ENCODE measurements around the gene SLC26A11. TPM values are rescaled to one million over a fixed set of nuclear protein-coding genes. Genes with fewer than 3 reads are reported as not detected.

SLC26A11 gene
- total RNA-seq, 1 donor: 12.7 TPM

GRCh38 chr17:80205811-80206210, 14.4 kb upstream of the SLC26A11 start:
- Histone ChIP-seq H3K27ac (ENCODE audit: low read depth, low read length) (no peak overlapping the region), H4K20me1 (ENCODE audit: insufficient read depth, low read length) (peaks cover 4% of the 10 kb centered on the region), H3K27me3 (ENCODE audit: insufficient read depth, low read length) (no peaks in the 10 kb centered on the region), H3K36me3 (ENCODE audit: insufficient read depth, low read length) (peaks cover 6% of the 10 kb centered on the region), H2AFZ (ENCODE audit: low read length) (no peak overlapping the region), H3K4me3 (ENCODE audit: insufficient read depth, low read length) (no peak overlapping the region), H3K4me2 (ENCODE audit: insufficient read depth, low read length) (no peak overlapping the region), H3K9me3 (ENCODE audit: low read depth, low read length) (no peaks in the 10 kb centered on the region), H3K4me1 (ENCODE audit: insufficient read depth, low read length) (no peaks in the 10 kb centered on the region), H3K79me2 (ENCODE audit: insufficient read depth, low read length) (no peaks in the 10 kb centered on the region)
- DNase-seq (ENCODE audit: insufficient read length, low spot score, missing footprints): no peak
- no peak for TF ChIP-seq CTCF (IDR thresholded peaks at IDR 0.05; ENCODE audit: extremely low read depth, low read depth, low read length)

DNA sequence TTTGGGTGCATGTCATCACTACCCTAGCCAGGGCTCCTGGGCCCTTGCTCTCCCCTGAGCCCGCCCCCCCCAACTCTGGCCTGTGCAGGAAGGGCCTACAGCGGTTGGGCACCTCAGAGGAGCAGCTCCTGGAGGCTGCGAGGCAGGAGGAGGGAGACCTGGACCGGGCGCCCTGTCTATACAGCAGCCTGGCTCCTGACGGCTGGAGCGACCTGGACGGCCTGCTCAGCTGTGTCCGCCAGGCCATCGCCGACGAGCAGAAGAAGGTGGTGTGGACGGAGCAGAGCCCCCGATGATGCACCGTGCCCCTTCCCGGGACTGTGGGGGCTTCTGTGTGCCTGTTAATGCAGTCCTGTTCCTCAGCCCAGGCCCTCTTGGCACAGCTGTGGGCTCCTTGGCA, 12.2 kb upstream of the SLC26A11 start:
- peaks cover 19% of the 10 kb centered on the region for H3K36me3 ChIP-seq (ENCODE audit: insufficient read depth, low read length)
- no peak overlapping the region for H2AFZ ChIP-seq (ENCODE audit: low read length)
- H3K27me3 ChIP-seq (ENCODE audit: insufficient read depth, low read length): no peaks in the 10 kb centered on the region
- H3K4me1 ChIP-seq (ENCODE audit: insufficient read depth, low read length): no peaks in the 10 kb centered on the region
- H3K27ac ChIP-seq (ENCODE audit: low read depth, low read length): no peak overlapping the region
- DNase-seq (ENCODE audit: insufficient read length, low spot score, missing footprints): peak; percentile 34
- TF ChIP-seq CTCF (IDR thresholded peaks at IDR 0.05; ENCODE audit: extremely low read depth, low read depth, low read length): no peak
- H3K4me2 ChIP-seq (ENCODE audit: insufficient read depth, low read length): no peak overlapping the region
- H3K79me2 ChIP-seq (ENCODE audit: insufficient read depth, low read length): no peaks in the 10 kb centered on the region
- H3K9me3 ChIP-seq (ENCODE audit: low read depth, low read length): no peaks in the 10 kb centered on the region
- no peak overlapping the region for H3K4me3 ChIP-seq (ENCODE audit: insufficient read depth, low read length)
- peaks cover 4% of the 10 kb centered on the region for H4K20me1 ChIP-seq (ENCODE audit: insufficient read depth, low read length)

GRCh38 chr17:80209765-80210164, 10.5 kb upstream of the SLC26A11 start:
- no peaks in the 10 kb centered on the region for H3K9me3 ChIP-seq (ENCODE audit: low read depth, low read length)
- no peak for DNase-seq (ENCODE audit: insufficient read length, low spot score, missing footprints)
- no peak for TF ChIP-seq CTCF (IDR thresholded peaks at IDR 0.05; ENCODE audit: extremely low read depth, low read depth, low read length)
- no peak overlapping the region for H3K4me2 ChIP-seq (ENCODE audit: insufficient read depth, low read length)
- no peak overlapping the region for H3K27ac ChIP-seq (ENCODE audit: low read depth, low read length)
- H4K20me1 ChIP-seq (ENCODE audit: insufficient read depth, low read length): peaks cover 4% of the 10 kb centered on the region
- no peaks in the 10 kb centered on the region for H3K27me3 ChIP-seq (ENCODE audit: insufficient read depth, low read length)
- no peak overlapping the region for H2AFZ ChIP-seq (ENCODE audit: low read length)
- no peaks in the 10 kb centered on the region for H3K4me1 ChIP-seq (ENCODE audit: insufficient read depth, low read length)
- H3K36me3 ChIP-seq (ENCODE audit: insufficient read depth, low read length): peaks cover 19% of the 10 kb centered on the region
- no peak overlapping the region for H3K4me3 ChIP-seq (ENCODE audit: insufficient read depth, low read length)
- no peaks in the 10 kb centered on the region for H3K79me2 ChIP-seq (ENCODE audit: insufficient read depth, low read length)

DNA sequence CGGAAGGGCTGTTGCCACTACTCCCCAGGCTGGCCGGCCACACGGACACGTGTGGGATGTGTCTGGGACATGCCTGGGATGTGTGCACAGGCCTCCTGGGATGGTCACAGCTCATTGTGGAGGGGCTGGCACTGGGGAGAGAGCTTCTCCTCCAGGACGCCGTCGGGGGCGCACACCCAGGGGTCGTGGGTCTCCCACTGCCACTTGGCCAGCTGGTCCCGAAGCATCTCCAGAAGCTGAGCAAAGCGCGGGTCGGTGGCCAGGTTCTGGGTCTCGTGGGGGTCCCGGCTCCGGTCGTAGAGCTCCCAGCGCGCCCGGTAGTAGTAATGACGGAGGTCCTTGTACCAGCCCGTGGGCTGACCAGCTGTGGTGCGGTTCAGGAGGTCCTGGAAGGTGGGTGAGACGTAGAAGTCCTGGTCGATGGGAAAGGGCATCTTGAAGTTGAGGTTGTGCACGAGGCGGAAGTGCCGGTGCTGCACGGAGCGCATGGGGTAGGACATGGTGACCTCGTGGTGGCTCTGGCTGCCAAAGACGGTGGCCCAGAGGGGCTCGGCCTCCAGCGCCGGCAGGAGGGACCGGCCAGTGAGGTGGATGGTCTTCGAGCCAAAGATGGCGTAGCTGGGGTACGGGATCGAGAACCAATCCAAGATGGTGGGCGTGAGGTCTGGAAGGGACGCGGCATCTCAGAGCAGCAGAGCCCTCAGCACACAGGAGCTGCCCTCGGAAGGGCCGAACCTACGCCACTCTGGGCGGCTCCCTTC, 9.7 kb upstream of the SLC26A11 start:
- H3K4me2 ChIP-seq (ENCODE audit: insufficient read depth, low read length): no peak overlapping the region
- no peak overlapping the region for H3K4me3 ChIP-seq (ENCODE audit: insufficient read depth, low read length)
- H3K27me3 ChIP-seq (ENCODE audit: insufficient read depth, low read length): no peaks in the 10 kb centered on the region
- TF ChIP-seq CTCF (IDR thresholded peaks at IDR 0.05; ENCODE audit: extremely low read depth, low read depth, low read length): no peak
- no peak overlapping the region for H2AFZ ChIP-seq (ENCODE audit: low read length)
- H3K79me2 ChIP-seq (ENCODE audit: insufficient read depth, low read length): no peaks in the 10 kb centered on the region
- H3K36me3 ChIP-seq (ENCODE audit: insufficient read depth, low read length): peaks cover 22% of the 10 kb centered on the region
- DNase-seq (ENCODE audit: insufficient read length, low spot score, missing footprints): peak; percentile 27
- peaks cover 4% of the 10 kb centered on the region for H4K20me1 ChIP-seq (ENCODE audit: insufficient read depth, low read length)
- H3K9me3 ChIP-seq (ENCODE audit: low read depth, low read length): no peaks in the 10 kb centered on the region
- H3K4me1 ChIP-seq (ENCODE audit: insufficient read depth, low read length): no peaks in the 10 kb centered on the region
- H3K27ac ChIP-seq (ENCODE audit: low read depth, low read length): no peak overlapping the region
